Posterior cingulate gyrus (tissue), 11 donors: ENCODE measurements around the gene NHERF2.

ENCODE experiments used
- DNase-seq, 10 donors: peaks; one replicate each; pipeline versions ENCODE4 v3.0.0 to v3.0.0-alpha.2; 2020 to 2021; ENCODE audit warnings: mixed read lengths in 3 of 10
- intact Hi-C: fragments of 100-400 bp; cut with DNase I; formaldehyde crosslinking; loops from one replicate; pipeline ENCODE4 v1.15.1; 2023

Gene NHERF2

GRCh38 chr16:2077016-2077415 is 50.3 kb downstream of the NHERF2 start:
- intact Hi-C loops, result no loop called here
- no peak for DNase-seq

DNA sequence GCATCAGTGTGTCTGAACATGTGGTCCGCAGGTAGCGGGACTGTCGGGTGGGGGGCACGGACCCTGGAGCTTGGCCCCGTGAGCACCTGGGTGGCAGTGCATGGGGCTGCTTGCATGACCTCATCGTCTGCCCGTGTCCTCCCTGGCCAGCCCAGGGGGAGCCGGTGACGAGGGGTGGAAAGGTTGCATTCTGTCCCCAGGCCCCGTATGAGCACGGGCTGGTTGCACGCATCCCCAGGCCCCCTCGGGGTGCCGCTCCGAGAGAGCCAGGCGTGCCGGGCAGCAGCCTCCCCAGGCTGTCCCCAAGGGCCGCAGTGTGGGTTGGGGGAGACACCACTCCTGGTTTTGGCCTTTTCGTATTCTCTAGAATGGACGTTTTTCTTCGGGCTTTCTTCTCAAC is 51.0 kb downstream of the NHERF2 start:
- intact Hi-C loops, result no loop called here
- DNase-seq, result no peak

GRCh38 chr16:2078096-2078495 is 51.4 kb downstream of the NHERF2 start:
- no peak for DNase-seq
- intact Hi-C loops, result no loop called here

- intact Hi-C loops, result no loop called here
- no peak for DNase-seq
Observed at GRCh38 chr16:2078691-2079090, 52.0 kb downstream of the NHERF2 start.

DNA sequence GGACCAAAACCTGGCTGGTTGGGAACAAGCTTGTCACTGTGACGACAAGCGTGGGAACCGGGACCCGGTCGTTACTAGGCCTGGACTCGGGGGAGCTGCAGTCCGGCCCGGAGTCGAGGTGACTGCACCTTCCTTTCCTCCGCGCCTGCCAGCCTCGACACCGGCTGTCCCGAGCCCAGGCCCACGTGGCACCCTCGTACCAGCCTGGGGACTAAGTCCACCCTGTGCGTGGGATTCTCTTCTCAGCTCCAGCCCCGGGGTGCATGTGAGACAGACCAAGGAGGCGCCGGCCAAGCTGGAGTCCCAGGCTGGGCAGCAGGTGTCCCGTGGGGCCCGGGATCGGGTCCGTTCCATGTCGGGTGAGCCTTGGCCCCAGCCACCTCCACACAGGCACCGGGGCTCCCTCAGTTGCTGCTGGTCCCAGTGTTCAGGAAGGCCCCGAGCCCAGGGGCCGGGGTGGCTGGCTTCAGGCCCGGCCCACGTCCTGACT is 52.7 kb downstream of the NHERF2 start:
- intact Hi-C loops, result no loop called here
- DNase-seq, result no peak

- no peak for DNase-seq
Observed at GRCh38 chr16:2079991-2080390, 53.3 kb downstream of the NHERF2 start.

DNA sequence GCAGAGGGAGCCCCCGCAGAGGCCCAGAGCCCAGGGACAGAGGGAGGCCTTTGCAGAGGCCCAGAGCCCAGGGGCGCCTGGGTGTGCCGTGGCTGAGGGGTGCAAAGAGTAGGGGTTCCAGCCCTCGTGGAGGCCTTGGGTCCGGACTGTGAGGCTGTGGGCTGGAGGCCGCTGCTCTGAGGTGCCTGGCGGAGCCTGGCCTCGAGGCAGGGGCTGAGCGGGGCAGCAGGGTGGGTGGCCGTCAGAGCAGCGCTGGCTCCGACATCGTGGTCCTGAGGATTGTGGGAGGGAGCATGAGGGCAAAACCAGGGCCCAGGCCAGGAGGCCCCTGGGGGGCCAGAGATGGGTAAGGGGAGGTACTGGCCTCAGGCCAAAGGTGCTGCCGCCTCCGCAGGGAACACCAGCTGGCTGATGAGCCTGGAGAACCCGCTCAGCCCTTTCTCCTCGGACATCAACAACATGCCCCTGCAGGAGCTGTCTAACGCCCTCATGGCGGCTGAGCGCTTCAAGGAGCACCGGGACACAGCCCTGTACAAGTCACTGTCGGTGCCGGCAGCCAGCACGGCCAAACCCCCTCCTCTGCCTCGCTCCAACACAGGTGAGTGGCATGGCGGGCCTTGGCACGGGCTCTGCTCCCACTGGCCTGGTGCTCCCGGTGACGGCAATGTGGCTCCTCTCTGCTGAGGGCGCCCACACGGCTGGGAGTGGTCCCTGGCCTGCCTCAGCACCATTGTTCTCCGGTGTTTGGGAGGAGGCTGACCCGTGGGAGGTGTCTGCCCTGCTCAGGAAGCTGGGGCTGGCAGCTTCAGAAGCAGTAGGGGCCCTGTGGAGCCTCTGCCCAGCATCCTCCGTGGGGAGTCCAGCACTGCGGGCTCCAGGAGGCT is 54.7 kb downstream of the NHERF2 start:
- DNase-seq, result no peak
- intact Hi-C loops, result no loop called here

More at GRCh38 chr16:2079991-2080390, 53.3 kb downstream of the NHERF2 start:
- intact Hi-C loops, result no loop called here

DNA sequence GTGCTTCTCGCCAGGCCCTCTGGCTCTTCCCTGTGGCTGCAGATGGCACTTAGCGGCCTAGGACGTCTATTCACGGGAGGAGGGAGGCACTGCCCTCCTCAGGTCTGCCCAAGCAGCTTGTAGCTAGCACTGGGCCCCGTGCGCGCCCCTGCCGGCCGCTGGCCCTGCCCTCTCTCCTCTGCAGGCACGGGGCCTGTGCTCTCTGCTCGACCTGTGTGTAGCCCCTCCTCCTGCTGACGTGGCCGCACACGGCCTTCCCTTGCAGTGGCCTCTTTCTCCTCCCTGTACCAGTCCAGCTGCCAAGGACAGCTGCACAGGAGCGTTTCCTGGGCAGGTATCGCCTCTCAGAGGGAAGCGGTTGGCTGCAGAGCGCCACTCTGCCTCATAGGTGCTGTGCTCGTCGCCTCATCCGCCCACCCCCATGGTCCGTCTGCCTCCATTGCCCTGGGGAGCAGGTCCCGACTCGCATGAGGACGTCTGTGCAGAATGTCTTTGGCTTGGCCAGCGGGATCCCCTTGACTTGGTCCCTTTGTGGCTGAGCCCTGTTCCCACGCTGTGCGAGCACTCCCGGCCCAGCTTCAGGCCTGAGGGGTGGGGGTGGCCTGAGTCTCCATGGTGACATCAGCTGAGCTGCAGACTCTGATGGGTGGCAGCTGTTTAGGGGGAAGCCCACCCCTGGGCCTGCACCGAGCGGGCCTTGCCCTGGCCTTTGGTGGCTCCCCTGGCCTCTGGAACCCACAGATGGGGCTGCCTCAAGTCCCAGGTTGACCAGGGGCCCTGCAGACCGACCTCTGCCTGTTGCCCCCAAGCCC is 55.7 kb downstream of the NHERF2 start:
- intact Hi-C loops, result no loop called here
- no peak for DNase-seq

GRCh38 chr16:2082983-2083364 is 56.3 kb downstream of the NHERF2 start:
- intact Hi-C loops, result no loop called here
- no peak for DNase-seq

- intact Hi-C loops, result no loop called here
- DNase-seq, result no peak
Observed at GRCh38 chr16:2083409-2083808, 56.7 kb downstream of the NHERF2 start.

- DNase-seq, result no peak
- intact Hi-C loops, result no loop called here
Observed at GRCh38 chr16:2083876-2084780, 57.4 kb downstream of the NHERF2 start.

- DNase-seq, result no peak
- intact Hi-C loops, result no loop called here
Observed at GRCh38 chr16:2084895-2085625, 58.4 kb downstream of the NHERF2 start.

- DNase-seq, result no peak
- intact Hi-C loops, result no loop called here
Observed at GRCh38 chr16:2085669-2086068, 59.0 kb downstream of the NHERF2 start.

DNA sequence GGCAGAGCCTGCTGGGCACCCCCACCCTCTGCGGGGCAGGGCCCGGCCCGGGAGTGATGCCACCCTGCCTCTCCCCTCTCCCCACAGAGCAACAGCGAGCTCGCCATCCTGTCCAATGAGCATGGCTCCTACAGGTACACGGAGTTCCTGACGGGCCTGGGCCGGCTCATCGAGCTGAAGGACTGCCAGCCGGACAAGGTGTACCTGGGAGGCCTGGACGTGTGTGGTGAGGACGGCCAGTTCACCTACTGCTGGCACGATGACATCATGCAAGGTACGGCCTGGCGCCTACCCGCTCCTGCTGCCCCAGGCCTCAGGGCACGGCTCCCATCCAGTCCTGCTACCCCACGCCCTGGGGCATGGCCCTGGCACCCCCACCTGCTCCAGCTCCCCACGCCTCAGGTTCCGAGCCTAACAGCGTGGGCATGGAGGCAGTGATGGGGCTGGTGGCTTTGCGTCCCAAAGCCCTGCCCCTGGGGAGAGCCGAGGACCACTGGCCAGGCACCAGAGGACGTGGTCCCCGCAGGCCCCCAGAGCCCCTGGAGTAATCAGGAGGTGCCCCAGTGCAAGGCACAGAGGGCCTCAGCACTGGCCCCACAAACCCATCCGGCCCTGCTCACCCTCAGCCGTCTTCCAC is 59.5 kb downstream of the NHERF2 start:
- DNase-seq, result no peak
- intact Hi-C loops, result no loop called here

GRCh38 chr16:2086812-2087747 is 60.4 kb downstream of the NHERF2 start:
- DNase-seq, result no peak
- intact Hi-C loops, result no loop called here

- no peak for DNase-seq
- intact Hi-C loops, result no loop called here
Observed at GRCh38 chr16:2087748-2088631, 61.3 kb downstream of the NHERF2 start.
